ENCODE measurements around the gene TMEM169.
"Not testable (repeated sequence)": the region's sequence is repeated elsewhere in the genome, so short reads cannot be mapped to it uniquely, and the experiment has no call there.

Gene TMEM169

GRCh38 chr2:216074794-216075193 is 6.9 kb upstream of the TMEM169 start:
- no peak overlapping the region for H3K4me3 ChIP-seq (ENCODE audit: low read depth, low read length)
- in situ Hi-C loops (cut with HindIII; ENCODE audit: low sequenced_read_pairs) = no loop called here
- TF ChIP-seq CTCF (IDR thresholded peaks at IDR 0.05; ENCODE audit: low read depth, low read length) = no peak
- DNase-seq (ENCODE audit: low read depth, low spot score) = no peak

GRCh38 chr2:216075510-216076485 is 5.9 kb upstream of the TMEM169 start:
- H3K4me3 ChIP-seq (ENCODE audit: low read depth, low read length) = no peak overlapping the region
- DNase-seq (ENCODE audit: low read depth, low spot score) = no peak
- in situ Hi-C loops (cut with HindIII; ENCODE audit: low sequenced_read_pairs) = no loop called here
- no peak for TF ChIP-seq CTCF (IDR thresholded peaks at IDR 0.05; ENCODE audit: low read depth, low read length)

- no peak overlapping the region for H3K4me3 ChIP-seq (ENCODE audit: low read depth, low read length)
- in situ Hi-C loops (cut with HindIII; ENCODE audit: low sequenced_read_pairs) = no loop called here
- no peak for DNase-seq (ENCODE audit: low read depth, low spot score)
- no peak for TF ChIP-seq CTCF (IDR thresholded peaks at IDR 0.05; ENCODE audit: low read depth, low read length)
Observed at GRCh38 chr2:216078776-216079175, 2.9 kb upstream of the TMEM169 start.

GRCh38 chr2:216080048-216080447 is 1.7 kb upstream of the TMEM169 start:
- in situ Hi-C loops (cut with HindIII; ENCODE audit: low sequenced_read_pairs); H3K4me3 ChIP-seq (ENCODE audit: low read depth, low read length); DNase-seq (ENCODE audit: low read depth, low spot score): not testable (repeated sequence)

DNA sequence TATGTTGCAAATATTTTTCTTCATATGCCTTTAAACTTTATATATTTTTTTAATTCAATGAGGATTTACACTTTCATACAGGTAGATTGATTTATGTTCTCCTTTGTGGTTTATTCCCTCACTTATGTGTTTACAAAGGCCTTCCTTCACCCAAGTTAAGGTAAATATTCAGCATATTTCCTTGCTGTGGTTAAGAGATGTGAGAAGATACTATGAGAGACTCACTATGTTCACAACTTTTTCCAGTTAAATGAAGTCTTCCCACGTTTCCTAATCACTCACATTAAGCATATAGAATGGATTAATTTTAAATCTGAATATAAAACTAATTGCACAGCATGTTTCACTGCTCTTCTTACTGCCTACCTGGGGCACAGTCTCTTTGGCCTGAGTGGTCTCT is 707 bp upstream of the TMEM169 start:
- in situ Hi-C loops (cut with HindIII; ENCODE audit: low sequenced_read_pairs) = no loop called here

GRCh38 chr2:216082117-216082711 is 495 bp downstream of the TMEM169 start:
- no peak for DNase-seq (ENCODE audit: low read depth, low spot score)
- TF ChIP-seq CTCF (IDR thresholded peaks at IDR 0.05; ENCODE audit: low read depth, low read length) = no peak
- in situ Hi-C loops (cut with HindIII; ENCODE audit: low sequenced_read_pairs) = no loop called here
- peak overlapping the region; percentile 74 for H3K4me3 ChIP-seq (ENCODE audit: low read depth, low read length)

More for the DNA sequence above, 707 bp upstream of the TMEM169 start:
- DNase-seq (ENCODE audit: low read depth, low spot score) = no peak
- TF ChIP-seq CTCF (IDR thresholded peaks at IDR 0.05; ENCODE audit: low read depth, low read length) = no peak
- H3K4me3 ChIP-seq (ENCODE audit: low read depth, low read length) = peak overlapping the region; percentile 74

DNA sequence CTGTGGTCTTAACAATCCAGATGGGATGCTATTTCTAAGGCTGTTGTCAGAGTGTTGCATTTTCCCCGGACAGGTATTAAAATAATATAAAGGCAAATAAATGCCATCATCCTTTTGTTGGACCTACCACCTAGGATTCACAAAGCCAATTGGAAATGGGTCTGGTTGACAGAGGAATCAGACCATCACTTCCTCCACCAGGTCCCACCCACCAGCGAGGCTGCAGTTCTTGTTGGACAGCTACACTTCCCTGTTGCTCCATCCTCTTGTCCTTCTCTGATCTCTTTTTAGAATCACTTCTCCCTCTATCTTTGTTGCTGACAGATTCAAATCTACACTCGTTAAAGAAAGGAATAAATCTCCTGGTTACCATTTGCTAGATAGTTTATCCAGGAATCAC is 1.1 kb downstream of the TMEM169 start:
- H3K4me3 ChIP-seq (ENCODE audit: low read depth, low read length) = no peak overlapping the region
- DNase-seq (ENCODE audit: low read depth, low spot score) = no peak
- TF ChIP-seq CTCF (IDR thresholded peaks at IDR 0.05; ENCODE audit: low read depth, low read length) = no peak
- in situ Hi-C loops (cut with HindIII; ENCODE audit: low sequenced_read_pairs) = no loop called here

All from astrocyte of the spinal cord (primary cell).